ENCODE data around the gene KCND1. TPM values are rescaled to one million over a fixed set of nuclear protein-coding genes. Genes with fewer than 3 reads are reported as not detected.

The KCND1 gene
- total RNA-seq, 1 experiment from 2014 or later: 0.86 TPM

DNA sequence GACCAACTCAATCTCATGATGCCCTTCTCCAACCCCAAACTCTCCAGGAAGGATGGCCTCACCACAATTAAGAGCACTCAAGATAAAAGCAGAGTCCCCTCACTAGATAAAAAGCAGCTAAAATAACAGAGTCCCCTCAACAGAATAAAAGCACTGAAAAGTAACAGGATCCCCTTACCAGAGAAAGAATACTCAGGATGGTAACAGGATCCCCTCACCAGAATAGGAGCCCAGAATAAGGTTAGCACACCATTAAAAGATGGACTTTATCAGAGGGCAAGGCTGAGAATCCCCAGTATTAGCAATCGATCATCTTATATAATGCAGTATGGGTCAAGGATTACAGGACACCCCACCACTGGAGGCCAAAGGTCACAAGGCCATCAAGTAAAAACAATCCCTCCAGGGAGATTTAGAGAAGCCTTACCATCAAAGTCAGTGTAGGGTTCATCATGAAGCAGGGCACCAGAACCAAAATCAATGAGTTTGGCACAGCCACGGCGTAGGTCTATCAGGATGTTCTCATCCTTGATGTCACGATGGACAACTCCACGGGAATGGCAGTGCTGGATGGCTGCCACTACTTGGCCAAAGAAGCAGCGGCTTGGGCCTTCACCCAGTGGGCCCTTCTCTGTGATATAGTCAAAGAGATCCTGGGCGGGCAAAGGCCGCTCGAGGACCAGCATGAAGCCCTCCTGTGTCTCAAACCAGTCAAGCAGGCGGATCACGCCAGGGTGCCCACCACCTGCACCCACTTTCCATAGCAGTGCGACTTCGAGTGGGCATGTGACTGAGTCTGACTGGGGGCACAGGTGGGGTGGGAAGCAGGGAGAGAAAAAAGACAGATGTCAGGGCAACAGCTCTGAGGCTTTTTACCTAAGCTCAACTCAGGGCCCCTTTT, 56.8 kb downstream of the KCND1 start:
- Mint-ChIP-seq H3K27me3 (ENCODE audit: insufficient read depth, unreplicated experiment) (no peaks in the 10 kb centered on the region), H3K27ac (ENCODE audit: low read depth, unreplicated experiment) (no peak overlapping the region), H3K36me3 (ENCODE audit: insufficient read depth, unreplicated experiment) (peaks cover 34% of the 10 kb centered on the region), H3K9me3 (ENCODE audit: unreplicated experiment) (peaks cover 15% of the 10 kb centered on the region), H3K4me1 (ENCODE audit: insufficient read depth, unreplicated experiment) (peaks cover 26% of the 10 kb centered on the region), H3K4me3 (ENCODE audit: unreplicated experiment) (no peak overlapping the region)
- CTCF ChIA-PET: interaction anchor here (0.6 to 1.0 kb wide), 3 partner anchors 11 to 18 kb away, joined by 3 to 7 read pairs (median 3); no protein-coding TSS in a partner anchor
- POLR2A ChIA-PET: no interaction called here
- intact Hi-C loops (cut with micrococcal nuclease): loop anchor here (5.0 kb wide), 4 partner anchors 48 to 153 kb away; partner anchors contain the start of genes GLOD5, HDAC6 and TFE3
- DNase-seq (ENCODE audit: unreplicated experiment): no peak
- no TSS peak for BruUV-seq (replicated peaks)
- TF ChIP-seq, protein P1, sequence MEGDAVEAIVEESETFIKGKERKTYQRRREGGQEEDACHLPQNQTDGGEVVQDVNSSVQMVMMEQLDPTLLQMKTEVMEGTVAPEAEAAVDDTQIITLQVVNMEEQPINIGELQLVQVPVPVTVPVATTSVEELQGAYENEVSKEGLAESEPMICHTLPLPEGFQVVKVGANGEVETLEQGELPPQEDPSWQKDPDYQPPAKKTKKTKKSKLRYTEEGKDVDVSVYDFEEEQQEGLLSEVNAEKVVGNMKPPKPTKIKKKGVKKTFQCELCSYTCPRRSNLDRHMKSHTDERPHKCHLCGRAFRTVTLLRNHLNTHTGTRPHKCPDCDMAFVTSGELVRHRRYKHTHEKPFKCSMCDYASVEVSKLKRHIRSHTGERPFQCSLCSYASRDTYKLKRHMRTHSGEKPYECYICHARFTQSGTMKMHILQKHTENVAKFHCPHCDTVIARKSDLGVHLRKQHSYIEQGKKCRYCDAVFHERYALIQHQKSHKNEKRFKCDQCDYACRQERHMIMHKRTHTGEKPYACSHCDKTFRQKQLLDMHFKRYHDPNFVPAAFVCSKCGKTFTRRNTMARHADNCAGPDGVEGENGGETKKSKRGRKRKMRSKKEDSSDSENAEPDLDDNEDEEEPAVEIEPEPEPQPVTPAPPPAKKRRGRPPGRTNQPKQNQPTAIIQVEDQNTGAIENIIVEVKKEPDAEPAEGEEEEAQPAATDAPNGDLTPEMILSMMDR (IDR thresholded peaks at IDR 0.05; ENCODE audit: unreplicated experiment): no peak

DNA sequence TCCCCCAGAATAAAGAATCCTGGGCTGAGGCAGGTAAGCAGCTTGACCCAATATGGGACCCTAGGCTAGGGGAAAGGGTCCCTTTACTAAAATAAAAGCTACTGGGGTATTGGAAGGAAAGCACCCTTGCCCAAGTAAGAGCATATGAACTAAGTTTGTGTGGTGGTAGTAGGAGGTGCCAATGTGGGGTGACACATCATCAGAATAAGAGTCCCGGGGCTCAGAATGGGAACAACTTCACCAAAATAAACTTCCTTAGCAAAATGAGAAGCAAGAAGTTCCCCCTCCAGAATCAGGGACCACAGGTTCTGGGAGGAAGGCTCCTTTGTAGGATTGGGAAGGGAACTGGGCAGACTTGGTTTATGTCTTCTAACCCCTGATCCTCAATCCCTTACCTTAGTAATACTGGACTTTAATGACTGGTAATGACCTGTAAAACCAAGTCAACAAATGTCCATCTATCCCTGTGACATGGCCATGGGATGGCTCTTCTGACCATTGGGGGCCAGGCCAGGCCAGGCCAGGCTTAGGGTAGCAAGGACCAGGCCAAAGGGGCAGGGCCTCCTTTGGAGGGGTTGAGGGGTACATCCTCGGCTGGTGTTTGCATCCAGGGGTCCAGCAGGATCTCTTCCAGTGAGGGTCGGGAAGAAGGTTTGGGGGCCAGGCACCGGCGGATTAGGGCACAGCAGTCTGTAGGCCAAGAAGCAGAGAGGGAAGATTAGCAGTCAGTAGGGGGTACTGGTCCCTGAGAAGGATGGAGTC, 57.9 kb downstream of the KCND1 start:
- BruUV-seq (replicated peaks): no TSS peak
- POLR2A ChIA-PET: no interaction called here

DNA sequence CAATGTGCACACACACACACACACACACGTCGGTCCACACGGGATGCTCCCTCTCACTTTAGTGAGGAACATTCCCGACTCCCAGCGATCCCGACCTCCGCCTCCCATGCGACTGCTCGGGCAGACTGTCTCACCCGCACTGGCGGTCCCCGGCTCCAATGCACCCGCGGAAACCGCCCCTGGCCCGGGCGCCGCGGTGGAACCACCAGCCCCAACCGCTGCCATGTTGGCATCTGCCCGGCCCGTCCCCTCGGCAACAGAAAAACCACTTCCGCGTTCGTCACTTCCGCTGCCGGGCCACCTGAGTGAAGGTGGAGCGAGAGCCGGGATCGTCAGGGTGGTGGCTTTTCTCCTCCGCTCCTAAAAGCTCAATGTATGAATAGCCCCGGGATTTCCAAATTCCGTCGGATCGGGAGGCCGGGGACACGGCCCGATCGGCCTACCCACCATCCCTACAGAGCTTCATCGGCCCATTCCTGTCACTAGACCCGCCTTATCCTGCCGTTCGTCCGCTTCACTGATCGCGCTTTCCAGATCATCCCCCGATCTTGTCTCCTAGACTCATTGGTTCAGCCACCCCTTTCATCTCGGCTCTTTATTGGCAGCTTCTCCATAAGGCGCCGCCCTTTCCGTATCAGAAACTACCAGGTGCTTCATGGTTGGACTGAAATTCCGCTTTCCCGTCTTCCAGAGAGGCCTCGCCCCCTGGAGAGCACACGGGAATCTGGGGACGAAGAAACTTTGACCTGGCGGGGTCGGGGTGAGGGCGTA, 60.0 kb downstream of the KCND1 start, which contains the start of gene SLC35A2:
Gene SLC35A2, minus strand, starts transcription at position 235 of the 771 bp plus-strand sequence. Its CDS starts 10 bp downstream, at position 225.
- ChIA-PET POLR2A (interaction anchor here (0.7 to 2.6 kb wide), 16 partner anchors 8 to 337 kb away, joined by 3 to 57 read pairs (median 4); partner anchors contain the start of genes HDAC6, OTUD5, PQBP1 and RBM3), CTCF (interaction anchor here (0.7 to 1.4 kb wide), 7 partner anchors 8 to 150 kb away, joined by 3 to 6 read pairs (median 4); partner anchors contain the start of genes PQBP1 and TIMM17B)
- H3K4me1 Mint-ChIP-seq (ENCODE audit: insufficient read depth, unreplicated experiment): peaks cover 17% of the 10 kb centered on the region
- intact Hi-C loops (cut with micrococcal nuclease): loop anchor here (5.0 kb wide), 2 partner anchors 44 to 149 kb away; partner anchors contain the start of gene GLOD5
- H3K36me3 Mint-ChIP-seq (ENCODE audit: insufficient read depth, unreplicated experiment): peaks cover 48% of the 10 kb centered on the region
- BruUV-seq (replicated peaks): no TSS peak
- TF ChIP-seq, protein P1 (IDR thresholded peaks at IDR 0.05; ENCODE audit: unreplicated experiment): no peak
- DNase-seq (ENCODE audit: unreplicated experiment): peak; percentile 79
- peak within 1 kb of the TSS; percentile 99 for H3K27ac Mint-ChIP-seq (ENCODE audit: low read depth, unreplicated experiment)
- H3K27me3 Mint-ChIP-seq (ENCODE audit: insufficient read depth, unreplicated experiment): no peaks in the 10 kb centered on the region
- peaks cover 15% of the 10 kb centered on the region for H3K9me3 Mint-ChIP-seq (ENCODE audit: unreplicated experiment)
- H3K4me3 Mint-ChIP-seq (ENCODE audit: unreplicated experiment): peak within 1 kb of the TSS; percentile 91

More for the DNA sequence above, 57.9 kb downstream of the KCND1 start:
- DNase-seq (ENCODE audit: unreplicated experiment): no peak
- TF ChIP-seq, protein P1 (IDR thresholded peaks at IDR 0.05; ENCODE audit: unreplicated experiment): no peak
- H3K36me3 Mint-ChIP-seq (ENCODE audit: insufficient read depth, unreplicated experiment): peaks cover 34% of the 10 kb centered on the region
- no peak overlapping the region for H3K4me3 Mint-ChIP-seq (ENCODE audit: unreplicated experiment)
- H3K9me3 Mint-ChIP-seq (ENCODE audit: unreplicated experiment): peaks cover 15% of the 10 kb centered on the region
- H3K27me3 Mint-ChIP-seq (ENCODE audit: insufficient read depth, unreplicated experiment): no peaks in the 10 kb centered on the region
- intact Hi-C loops (cut with micrococcal nuclease): loop anchor here (5.0 kb wide), 2 partner anchors 46 to 151 kb away; partner anchors contain the start of gene GLOD5
- no peak overlapping the region for H3K27ac Mint-ChIP-seq (ENCODE audit: low read depth, unreplicated experiment)
- CTCF ChIA-PET: no interaction called here
- peaks cover 23% of the 10 kb centered on the region for H3K4me1 Mint-ChIP-seq (ENCODE audit: insufficient read depth, unreplicated experiment)

Other genes starting within 250 kb of the KCND1 start
- gene GLOD5, start 210.1 kb downstream of the KCND1 start, total RNA-seq (2022): not detected in 2 replicates
- not detected in 2 replicates for gene GATA1, start 185.3 kb downstream of the KCND1 start, total RNA-seq (2022)
- gene HDAC6, start 169.8 kb downstream of the KCND1 start, total RNA-seq (2022): 45.1 and 53.2 TPM in 2 replicates
- gene ERAS, start 145.3 kb downstream of the KCND1 start, total RNA-seq (2022): 0.25 TPM in 1 of 2 replicates, not detected in the other
- gene PCSK1N, start 136.2 kb downstream of the KCND1 start, total RNA-seq (2022): 5.0 and 6.3 TPM in 2 replicates
- 70.6 and 73.7 TPM in 2 replicates for gene TIMM17B, start 74.1 kb downstream of the KCND1 start, total RNA-seq (2022)
- 126 and 150 TPM in 2 replicates for gene PQBP1, start 73.9 kb downstream of the KCND1 start, total RNA-seq (2022)
- 38.6 and 43.5 TPM in 2 replicates for gene SLC35A2, start 60.2 kb downstream of the KCND1 start, total RNA-seq (2022)
- 8.0 and 9.2 TPM in 2 replicates for gene PIM2, start 52.8 kb downstream of the KCND1 start, total RNA-seq (2022)
- gene OTUD5, start 14.2 kb downstream of the KCND1 start, total RNA-seq (2022): 35.1 and 38.7 TPM in 2 replicates
- 49.6 and 51.0 TPM in 2 replicates for gene GRIPAP1, start 30.4 kb upstream of the KCND1 start, total RNA-seq (2022)
- 45.3 and 71.7 TPM in 2 replicates for gene TFE3, start 71.5 kb upstream of the KCND1 start, total RNA-seq (2022)
- gene CCDC120, start 87.2 kb upstream of the KCND1 start, total RNA-seq (2022): 10.3 and 14.4 TPM in 2 replicates
- 32.1 and 34.5 TPM in 2 replicates for gene PRAF2, start 102.2 kb upstream of the KCND1 start, total RNA-seq (2022)
- 93.0 and 96.9 TPM in 2 replicates for gene WDR45, start 108.0 kb upstream of the KCND1 start, total RNA-seq (2022)
- 22.0 and 24.4 TPM in 2 replicates for gene GPKOW, start 151.9 kb upstream of the KCND1 start, total RNA-seq (2022)
- gene MAGIX, start 190.9 kb upstream of the KCND1 start, total RNA-seq (2022): 0.52 and 0.84 TPM in 2 replicates
- gene PLP2, start 200.1 kb upstream of the KCND1 start, total RNA-seq (2022): 292 and 308 TPM in 2 replicates
- gene PRICKLE3, start 214.5 kb upstream of the KCND1 start, total RNA-seq (2022): 14.5 and 15.7 TPM in 2 replicates
- 0.75 and 0.79 TPM in 2 replicates for gene SYP, start 228.3 kb upstream of the KCND1 start, total RNA-seq (2022)

Data from MCF 10A (cell line).